Heart right ventricle (tissue), 16 donors: ENCODE results near the gene TMEM255B. TPM values are rescaled to one million over a fixed set of nuclear protein-coding genes. Genes with fewer than 3 reads are reported as not detected.
"Not testable (repeated sequence)": the region's sequence is repeated elsewhere in the genome, so short reads cannot be mapped to it uniquely, and the experiment has no call there.

ENCODE experiments used
- ATAC-seq, 8 donors: fragments of 200-7000 bp; cut with Tn5 transposase; one replicate each; pipeline ENCODE4 v1.9.1; 2020; ENCODE audit warnings: mild to moderate bottlenecking in 8 of 8, moderate library complexity in 8 of 8, moderate number of reproducible peaks in 1 of 8
- DNase-seq, 2 donors: peaks; one replicate each; pipeline ENCODE4 v3.0.0-alpha.2; 2020
- H3K27ac ChIP-seq, 10 donors: fragments of 200-600 bp; sonication (generic) in 2 of 10; one replicate each; pipeline versions ENCODE4 v1.5.0 to v1.8.0; 2020 to 2022; ENCODE audit warnings: mild to moderate bottlenecking in 3 of 10
- H3K27me3 ChIP-seq, 7 donors: fragments of 200-600 bp; one replicate each; pipeline ENCODE4 v1.8.0; 2021 to 2022; ENCODE audit warnings: mild to moderate bottlenecking in 2 of 7
- H3K36me3 ChIP-seq, 9 donors: fragments of 200-600 bp; sonication (generic) in 1 of 9; one replicate each; pipeline versions ENCODE4 v1.5.0 to v1.8.0; 2020 to 2022; ENCODE audit warnings: mild to moderate bottlenecking in 2 of 9
- H3K4me1 ChIP-seq, 9 donors: fragments of 200-600 bp; sonication (generic) in 1 of 9; one replicate each; pipeline versions ENCODE4 v1.5.0 to v1.8.0; 2020 to 2022; ENCODE audit warnings: mild to moderate bottlenecking in 4 of 9
- H3K4me3 ChIP-seq, 10 donors: fragments of 200-600 bp; sonication (generic) in 2 of 10; one replicate each; pipeline versions ENCODE4 v1.5.0 to v1.8.0; 2020 to 2022; ENCODE audit warnings: mild to moderate bottlenecking in 7 of 10, moderate library complexity in 2 of 10
- H3K9me3 ChIP-seq, 11 donors: fragments of 200-600 bp in 10 of 11; sonication (generic) in 2 of 11; one replicate each; pipeline versions ENCODE4 v1.5.0 to v1.8.0; 2013 to 2022; ENCODE audit warnings: mild to moderate bottlenecking in 2 of 11, control low read depth in 1 of 11, moderate library complexity in 1 of 11
- CTCF ChIP-seq, 9 donors: fragments of 200-600 bp; sonication (generic) in 2 of 9; IDR thresholded peaks; one replicate each; pipeline versions ENCODE4 v1.5.0 to v1.8.0; 2021 to 2022; ENCODE audit warnings: antibody characterized with exemption in 9 of 9, mild to moderate bottlenecking in 5 of 9, moderate library complexity in 1 of 9
- WGBS, 2 donors: extraction: QIAGEN DNeasy Blood & Tissue Kit; methylation state at CpG; one replicate each; pipeline ENCODE4 v1.1.7; 2013; ENCODE audit warnings: inconsistent platforms in 1 of 2; 5-methylcytosine and 5-hydroxymethylcytosine counted together
- intact Hi-C, 10 donors: fragments of 100-400 bp; cut with DNase I; formaldehyde crosslinking; loops; one replicate each; pipeline versions ENCODE4 v1.11.1 to v1.14.2; 2022
- polyA plus RNA-seq, 2 donors: library from polyadenylated mRNA; stranded (reverse); fragments of 200-250 nt; gene quantifications; one replicate each; pipeline ENCODE4 v1.2.3, GENCODE V29; 2013
- total RNA-seq, 10 donors: library from RNA; stranded (reverse); fragmentation: NEBNext Ultra II Directional in 3 of 10; extraction: Animal tissue kit (Norgen Biotek cat#: 25700) in 3 of 10; gene quantifications; one replicate each; pipeline versions ENCODE4 v1.2.1 to v1.2.4, GENCODE V29; 2021 to 2023
- donor health status: Arrhythmogenic right ventricular cardiomyopathy.
- donor health status: ischemic (EF 13 %, LVEDD 7.1; RV severe dilation, severe dysfunction).
- donor health status: healthy with polysubstance abuse.
- donor health status: DM: no; HTN: yes; CAD: no.
- donor health status: DM: no; HTN: no; CAD: no.
- donor health status: ischemic (EF 25% LVEDD 6.9; RV normal size, moderate dysfunction).
- donor health status: ischemic (EF 25% LVEDD 5.7; RV mildly dilated, moderate dysfunction).
- donor health status: healthy.
- donor health status: DM: yes; HTN: yes; CAD: no.
- donor health status: Ischemic cardiomyopathy.
- donor health status: ischemic (EF 35%, LVEDD 5.7; RV mildly dilated, moderate dysfunction).
- donor health status: nonischemic (EF 11% LVEDD 7.7; RV severe dilation, severe dysfunction).
- donor health status: DM: yes; HTN: yes; CAD: no.
- donor health status: PGD.
- donor health status: ischemic (EF 29% LVEDD 5.4; RV normal size, mild dysfunction).
- donor health status: nonischemic (EF 23%, LVEDD 6.1; RV moderate dilation, normal function).

TMEM255B gene
- total and polyA plus RNA-seq, 12 donors: 2.4 to 12.9 (median 6.3) TPM

GRCh38 chr13:113827021-113827420, 68.0 kb downstream of the TMEM255B start:
- intact Hi-C loops: no loop called here
- no peak for TF ChIP-seq CTCF (IDR thresholded peaks at IDR 0.05)
- no peak for ATAC-seq
- 87 to 92% methylated on average over 19 of the region's 19 CpGs for WGBS, 2 donors
- no peak for DNase-seq
- Histone ChIP-seq H3K27ac (no peak overlapping the region), H3K4me1 (peaks cover under 1 to 9% (median 6%) of the 10 kb centered on the region in 9 donors), H3K9me3 (no peaks in the 10 kb centered on the region), H3K4me3 (no peak overlapping the region), H3K27me3 (no peaks in the 10 kb centered on the region), H3K36me3 (peaks cover 0 to 79% (median 56%) of the 10 kb centered on the region in 9 donors)

GRCh38 chr13:113828282-113828825, 69.3 kb downstream of the TMEM255B start:
- H3K36me3 ChIP-seq: peaks cover 0 to 79% (median 49%) of the 10 kb centered on the region in 9 donors

GRCh38 chr13:113830426-113830950, 71.5 kb downstream of the TMEM255B start:
- not testable (repeated sequence) for H3K27me3 ChIP-seq, ATAC-seq, DNase-seq

More at GRCh38 chr13:113828282-113828825, 69.3 kb downstream of the TMEM255B start:
- no peak for DNase-seq
- 94 to 95% methylated on average over 20 of the region's 20 CpGs for WGBS, 2 donors
- no peaks in the 10 kb centered on the region for H3K9me3 ChIP-seq
- ATAC-seq: no peak
- no peak for TF ChIP-seq CTCF (IDR thresholded peaks at IDR 0.05)
- no peaks in the 10 kb centered on the region for H3K4me1 ChIP-seq
- H3K27ac ChIP-seq: no peak overlapping the region
- intact Hi-C loops: no loop called here
- no peaks in the 10 kb centered on the region for H3K27me3 ChIP-seq
- H3K4me3 ChIP-seq: no peak overlapping the region

GRCh38 chr13:113831061-113831460, 72.0 kb downstream of the TMEM255B start:
- Histone ChIP-seq H3K9me3 (no peaks in the 10 kb centered on the region), H3K27me3 (no peaks in the 10 kb centered on the region), H3K36me3 (peaks cover 0 to 78% (median 48%) of the 10 kb centered on the region in 9 donors), H3K27ac (no peak overlapping the region), H3K4me3 (no peak overlapping the region), H3K4me1 (no peaks in the 10 kb centered on the region)
- ATAC-seq: peak in 2 of 8 donors; percentile 10 to 18
- no peak for DNase-seq
- intact Hi-C loops: no loop called here
- TF ChIP-seq CTCF (IDR thresholded peaks at IDR 0.05): no peak
- 93 to 95% methylated on average over 23 of the region's 23 CpGs for WGBS, 2 donors

More at GRCh38 chr13:113830426-113830950, 71.5 kb downstream of the TMEM255B start:
- H3K9me3 ChIP-seq, H3K4me1 ChIP-seq, H3K27ac ChIP-seq, H3K4me3 ChIP-seq, intact Hi-C loops: not testable (repeated sequence)
- 94 to 95% methylated on average over 7 to 19 of the region's 22 CpGs for WGBS, 2 donors
- peaks cover 0 to 80% (median 52%) of the 10 kb centered on the region in 9 donors for H3K36me3 ChIP-seq

GRCh38 chr13:113832205-113832604, 73.2 kb downstream of the TMEM255B start:
- no peak for TF ChIP-seq CTCF (IDR thresholded peaks at IDR 0.05)
- Histone ChIP-seq H3K9me3 (no peaks in the 10 kb centered on the region), H3K27ac (no peak overlapping the region), H3K4me1 (peaks cover 5 to 6% (median 5%) of the 10 kb centered on the region in 9 donors), H3K27me3 (no peaks in the 10 kb centered on the region), H3K4me3 (no peak overlapping the region), H3K36me3 (peaks cover 0 to 68% (median 39%) of the 10 kb centered on the region in 9 donors)
- WGBS, 2 donors: 90 to 92% methylated on average over 19 of the region's 19 CpGs
- intact Hi-C loops: no loop called here
- no peak for DNase-seq
- ATAC-seq: no peak
